ENCODE results near the gene ACD.
"Not testable (repeated sequence)": the region's sequence is repeated elsewhere in the genome, so short reads cannot be mapped to it uniquely, and the experiment has no call there.

The ACD gene

GRCh38 chr16:67659675-67660563, at the start of gene ACD:
TSS of gene ACD (minus strand) at chr16:67660260. CDS start at chr16:67660220, 40 bp downstream.
- DNase-seq, result peak; percentile 92

GRCh38 chr16:67709050-67709449, 49.0 kb upstream of the ACD start:
- DNase-seq, result no peak

- DNase-seq, result no peak
Observed at GRCh38 chr16:67708368-67708771, 48.3 kb upstream of the ACD start.

GRCh38 chr16:67707790-67708189, 47.7 kb upstream of the ACD start:
- no peak for DNase-seq

- DNase-seq, result no peak
Observed at GRCh38 chr16:67707210-67707609, 47.1 kb upstream of the ACD start.

GRCh38 chr16:67704110-67704509, 44.0 kb upstream of the ACD start:
- DNase-seq, result no peak

- no peak for DNase-seq
Observed at GRCh38 chr16:67703626-67704025, 43.6 kb upstream of the ACD start.

GRCh38 chr16:67702130-67702529, 42.1 kb upstream of the ACD start:
- no peak for DNase-seq

GRCh38 chr16:67701420-67701819, 41.4 kb upstream of the ACD start:
- DNase-seq, result no peak

- DNase-seq, result no peak
Observed at GRCh38 chr16:67699265-67699664, 39.2 kb upstream of the ACD start.

GRCh38 chr16:67697422-67698185, 37.5 kb upstream of the ACD start:
- DNase-seq, result no peak

- DNase-seq, result no peak
Observed at GRCh38 chr16:67694611-67695010, 34.6 kb upstream of the ACD start.

- not testable (repeated sequence) for DNase-seq
Observed at GRCh38 chr16:67693517-67694285, 33.6 kb upstream of the ACD start.

GRCh38 chr16:67685388-67686112, 25.5 kb upstream of the ACD start:
- DNase-seq, result no peak

- no peak for DNase-seq
Observed at GRCh38 chr16:67683767-67684166, 23.7 kb upstream of the ACD start.

- no peak for DNase-seq
Observed at GRCh38 chr16:67679935-67680897, 20.2 kb upstream of the ACD start.

GRCh38 chr16:67678354-67679023, 18.4 kb upstream of the ACD start:
- DNase-seq, result no peak

GRCh38 chr16:67677712-67678111, 17.7 kb upstream of the ACD start:
- DNase-seq, result no peak

GRCh38 chr16:67676939-67677338, 16.9 kb upstream of the ACD start:
- DNase-seq, result no peak

GRCh38 chr16:67676516-67676915, 16.5 kb upstream of the ACD start:
- DNase-seq, result no peak

GRCh38 chr16:67675999-67676398, 15.9 kb upstream of the ACD start:
- DNase-seq, result no peak

Measured in activated CD8-positive, alpha-beta memory T cell treated with anti-CD3 and anti-CD28 coated beads, Interleukin-2, amount 50 U/mL, for 4 hours (primary cell).